MCF 10A (cell line): ENCODE data around the gene DYSF. TPM values are rescaled to one million over a fixed set of nuclear protein-coding genes. Genes with fewer than 3 reads are reported as not detected.
A peak's percentile ranks its signal among the peaks of the same experiment; 100 is the strongest.

Experiments used
- BruUV-seq: library from RNA; stranded (reverse); fragments of 400-500 nt; replicated peaks from 2 replicates; lab custom pipeline; 2021; lab: Mats Ljungman, UMichigan
- CTCF ChIA-PET: fragments of 300-600 bp; sonication (Branson Sonifier 250); formaldehyde crosslinking; extraction: SDS; loops from one replicate; lab custom pipeline; 2021; ENCODE audit warnings: antibody characterized with exemption, inconsistent platforms; lab: Yijun Ruan, JAX
- POLR2A ChIA-PET: fragments of 300-600, 350-650 bp; sonication (Branson Sonifier 250); formaldehyde crosslinking; extraction: SDS; loops from one replicate; lab custom pipeline; 2020; ENCODE audit warnings: antibody characterized with exemption, inconsistent platforms; lab: Yijun Ruan, JAX
- DNase-seq: peaks from one replicate; pipeline ENCODE4 v3.0.0-alpha.2; 2018; ENCODE audit not compliant: unreplicated experiment
- H3K27ac Mint-ChIP-seq: one replicate; pipeline ENCODE4 v1.8.0; 2022; ENCODE audit warnings: mild to moderate bottlenecking, low read depth, mixed read lengths; ENCODE audit not compliant: unreplicated experiment
- H3K27me3 Mint-ChIP-seq: one replicate; pipeline ENCODE4 v1.8.0; 2022; ENCODE audit warnings: mixed read lengths; ENCODE audit not compliant: insufficient read depth, unreplicated experiment
- H3K36me3 Mint-ChIP-seq: one replicate; pipeline ENCODE4 v1.8.0; 2022; ENCODE audit warnings: mild to moderate bottlenecking, moderate library complexity, mixed read lengths; ENCODE audit not compliant: insufficient read depth, unreplicated experiment
- H3K4me1 Mint-ChIP-seq: one replicate; pipeline ENCODE4 v1.8.0; 2022; ENCODE audit warnings: mixed read lengths; ENCODE audit not compliant: insufficient read depth, unreplicated experiment
- H3K4me3 Mint-ChIP-seq: one replicate; pipeline ENCODE4 v1.8.0; 2022; ENCODE audit warnings: mild to moderate bottlenecking, moderate library complexity, mixed read lengths; ENCODE audit not compliant: unreplicated experiment
- H3K9me3 Mint-ChIP-seq: one replicate; pipeline ENCODE4 v1.8.0; 2022; ENCODE audit warnings: mixed read lengths; ENCODE audit not compliant: unreplicated experiment
- intact Hi-C: fragments of 100-400 bp; cut with micrococcal nuclease; formaldehyde crosslinking; loops from 2 replicates; pipeline ENCODE4 v1.14.1; 2022
- total RNA-seq: library from RNA; stranded (reverse); gene quantifications from 2 replicates; pipeline ENCODE4 v1.2.3, GENCODE V29; 2022
- TF ChIP-seq, protein P1 (sequence below): fragments of 200-600 bp; IDR thresholded peaks from one replicate; pipeline ENCODE4 v1.8.0; 2022; ENCODE audit warnings: antibody characterized with exemption, mild to moderate bottlenecking; ENCODE audit not compliant: unreplicated experiment

The DYSF gene
- total RNA-seq, 1 experiment from 2014 or later, result 2.0 TPM

DNA sequence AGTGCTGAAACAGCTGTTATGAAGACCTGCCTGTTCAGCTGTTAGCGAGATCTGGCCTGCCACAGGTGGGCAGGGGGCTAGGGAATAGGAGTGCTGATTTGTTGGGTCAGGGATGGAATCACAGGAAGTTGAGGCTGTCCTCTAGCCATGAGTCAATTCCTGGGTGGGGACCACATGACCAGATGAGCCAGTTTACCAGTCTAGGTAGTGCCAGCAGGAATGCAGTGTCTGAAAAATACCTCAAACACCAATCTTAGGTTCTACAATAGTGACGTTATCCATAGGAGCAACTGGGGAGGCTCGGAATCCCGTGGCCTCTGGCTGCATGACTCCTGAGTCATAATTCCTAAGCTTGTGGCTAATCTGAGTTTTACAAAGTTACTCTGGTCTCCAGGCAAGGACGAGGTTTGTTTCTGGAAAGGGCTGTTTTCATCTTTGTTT, 44.9 kb downstream of the DYSF start:
- peak overlapping the region; percentile 59 for H3K27ac Mint-ChIP-seq
- TF ChIP-seq, protein P1, sequence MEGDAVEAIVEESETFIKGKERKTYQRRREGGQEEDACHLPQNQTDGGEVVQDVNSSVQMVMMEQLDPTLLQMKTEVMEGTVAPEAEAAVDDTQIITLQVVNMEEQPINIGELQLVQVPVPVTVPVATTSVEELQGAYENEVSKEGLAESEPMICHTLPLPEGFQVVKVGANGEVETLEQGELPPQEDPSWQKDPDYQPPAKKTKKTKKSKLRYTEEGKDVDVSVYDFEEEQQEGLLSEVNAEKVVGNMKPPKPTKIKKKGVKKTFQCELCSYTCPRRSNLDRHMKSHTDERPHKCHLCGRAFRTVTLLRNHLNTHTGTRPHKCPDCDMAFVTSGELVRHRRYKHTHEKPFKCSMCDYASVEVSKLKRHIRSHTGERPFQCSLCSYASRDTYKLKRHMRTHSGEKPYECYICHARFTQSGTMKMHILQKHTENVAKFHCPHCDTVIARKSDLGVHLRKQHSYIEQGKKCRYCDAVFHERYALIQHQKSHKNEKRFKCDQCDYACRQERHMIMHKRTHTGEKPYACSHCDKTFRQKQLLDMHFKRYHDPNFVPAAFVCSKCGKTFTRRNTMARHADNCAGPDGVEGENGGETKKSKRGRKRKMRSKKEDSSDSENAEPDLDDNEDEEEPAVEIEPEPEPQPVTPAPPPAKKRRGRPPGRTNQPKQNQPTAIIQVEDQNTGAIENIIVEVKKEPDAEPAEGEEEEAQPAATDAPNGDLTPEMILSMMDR, result no peak
- no peaks in the 10 kb centered on the region for H3K27me3 Mint-ChIP-seq
- no peak overlapping the region for H3K4me3 Mint-ChIP-seq
- ChIA-PET POLR2A (interaction anchor here (0.6 kb wide), 1 partner anchor 37 kb away, joined by 3 read pairs; no protein-coding TSS in a partner anchor), CTCF (interaction anchor here (0.5 to 2.8 kb wide), 3 partner anchors 12 to 342 kb away, joined by 3 to 18 read pairs (median 4); no protein-coding TSS in a partner anchor)
- H3K36me3 Mint-ChIP-seq, result no peaks in the 10 kb centered on the region
- DNase-seq, result peak; percentile 55
- H3K9me3 Mint-ChIP-seq, result no peaks in the 10 kb centered on the region
- no TSS peak for BruUV-seq
- H3K4me1 Mint-ChIP-seq, result peaks cover 25% of the 10 kb centered on the region
- intact Hi-C loops, result no loop called here

DNA sequence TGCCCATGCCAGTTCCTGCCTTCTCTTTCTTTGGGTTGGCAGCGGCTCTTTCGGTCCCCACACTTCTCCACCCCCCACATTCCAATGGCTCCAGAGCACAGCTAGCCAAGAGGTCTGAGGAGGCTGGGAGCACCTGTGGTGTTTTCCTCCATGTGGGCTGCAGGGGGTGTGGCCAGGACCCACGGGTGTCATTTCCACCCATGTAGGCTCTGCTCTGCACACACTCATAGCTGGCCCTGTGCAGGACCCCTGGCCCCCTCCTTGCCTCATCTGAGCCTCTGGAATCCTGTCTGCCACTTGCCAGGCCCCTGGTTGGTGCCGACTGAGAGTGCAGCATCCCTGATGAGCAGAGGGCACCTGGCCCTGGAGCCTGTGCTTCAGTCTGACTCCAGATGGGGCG, 46.3 kb downstream of the DYSF start:
- no peak for DNase-seq
- Mint-ChIP-seq H3K4me3 (no peak overlapping the region), H3K4me1 (peaks cover 23% of the 10 kb centered on the region), H3K27me3 (no peaks in the 10 kb centered on the region), H3K27ac (peak overlapping the region; percentile 69), H3K9me3 (no peaks in the 10 kb centered on the region), H3K36me3 (no peaks in the 10 kb centered on the region)
- POLR2A ChIA-PET, result interaction anchor here (0.7 kb wide), 1 partner anchor 20 kb away, joined by 3 read pairs; no protein-coding TSS in a partner anchor
- BruUV-seq, result no TSS peak
- TF ChIP-seq, protein P1, result no peak
- intact Hi-C loops, result no loop called here
- CTCF ChIA-PET, result interaction anchor here (1.0 to 2.8 kb wide), 2 partner anchors 10 to 13 kb away, joined by 3 to 18 read pairs; no protein-coding TSS in a partner anchor

DNA sequence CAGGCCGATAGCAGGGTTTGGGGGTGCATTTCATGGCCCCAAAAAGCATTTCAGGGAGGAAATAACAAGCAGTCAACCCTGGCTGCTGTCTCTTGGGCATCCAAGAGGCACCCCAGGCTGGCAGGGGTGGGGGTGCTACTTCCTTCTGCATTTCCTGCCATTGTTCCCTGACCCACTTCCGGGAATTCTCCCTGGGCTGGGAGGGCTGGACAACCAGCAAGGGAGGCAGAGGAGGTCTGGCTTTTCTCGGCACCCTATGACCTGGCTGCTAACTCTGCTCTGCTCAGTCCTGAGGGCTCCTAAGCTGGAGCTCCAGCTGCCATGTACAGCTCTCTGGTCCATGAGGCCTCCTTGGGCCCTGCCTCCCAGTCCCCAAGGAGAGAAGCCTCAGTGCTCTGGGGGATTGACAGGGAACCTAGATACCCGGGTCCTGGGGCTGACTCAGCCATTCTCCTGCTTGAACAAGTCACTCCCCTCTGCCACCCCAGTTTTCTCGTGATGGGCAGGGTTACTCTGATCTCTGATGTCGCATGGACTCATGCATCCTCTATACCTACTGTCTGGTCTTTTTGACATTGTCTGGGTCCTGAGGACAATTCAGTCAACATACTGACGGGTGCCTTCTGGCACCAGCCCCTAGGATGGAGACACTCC, 47.2 kb downstream of the DYSF start:
- ChIA-PET POLR2A (no interaction called here), CTCF (interaction anchor here (0.5 to 1.2 kb wide), 3 partner anchors 10 to 169 kb away, joined by 3 to 6 read pairs (median 3); partner anchors contain the start of gene ZNF638)
- no peak for DNase-seq
- no peaks in the 10 kb centered on the region for H3K9me3 Mint-ChIP-seq
- H3K4me1 Mint-ChIP-seq, result peaks cover 16% of the 10 kb centered on the region
- BruUV-seq, result no TSS peak
- no peaks in the 10 kb centered on the region for H3K27me3 Mint-ChIP-seq
- H3K36me3 Mint-ChIP-seq, result no peaks in the 10 kb centered on the region
- TF ChIP-seq, protein P1, result no peak
- H3K27ac Mint-ChIP-seq, result no peak overlapping the region
- H3K4me3 Mint-ChIP-seq, result no peak overlapping the region
- intact Hi-C loops, result no loop called here

DNA sequence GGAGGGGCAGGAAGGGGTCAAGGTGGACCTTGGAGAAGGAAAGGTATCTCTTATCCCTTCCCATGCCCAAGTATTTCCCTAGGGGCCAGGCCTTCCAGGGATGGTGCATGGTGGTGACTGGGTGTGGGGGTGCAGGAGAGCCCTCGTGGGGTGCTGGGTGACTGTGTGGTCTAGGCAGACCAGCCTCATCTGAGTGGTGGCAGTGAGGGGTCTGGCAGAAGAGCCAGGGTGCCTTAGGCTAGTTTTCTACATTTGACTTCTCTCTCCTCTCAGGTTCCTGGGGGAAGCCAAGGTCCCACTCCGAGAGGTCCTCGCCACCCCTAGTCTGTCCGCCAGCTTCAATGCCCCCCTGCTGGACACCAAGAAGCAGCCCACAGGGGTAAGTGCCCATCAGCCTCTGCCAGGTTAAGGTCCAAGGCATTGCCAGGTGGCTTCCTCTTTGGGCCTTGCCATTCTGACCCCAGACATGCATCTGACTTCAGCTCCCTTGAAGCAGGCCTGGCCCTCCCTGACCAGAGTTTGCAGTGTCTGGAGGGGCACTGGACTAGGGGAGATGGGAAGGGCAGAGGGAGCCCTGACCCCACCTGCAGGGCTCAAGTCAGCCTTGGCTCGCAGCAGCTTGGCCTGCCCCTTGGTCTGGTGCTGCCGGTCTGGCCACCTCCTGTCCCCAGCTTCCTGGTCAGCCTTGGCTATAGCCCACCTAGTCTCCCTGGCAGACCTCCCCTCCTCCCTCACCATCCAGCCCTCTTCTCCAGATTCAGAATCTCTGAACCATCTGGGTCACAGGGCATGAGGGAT, 49.8 kb downstream of the DYSF start:
- H3K36me3 Mint-ChIP-seq, result no peaks in the 10 kb centered on the region
- BruUV-seq, result no TSS peak
- ChIA-PET CTCF (no interaction called here), POLR2A (no interaction called here)
- H3K4me3 Mint-ChIP-seq, result no peak overlapping the region
- TF ChIP-seq, protein P1, result no peak
- peaks cover 16% of the 10 kb centered on the region for H3K4me1 Mint-ChIP-seq
- H3K27me3 Mint-ChIP-seq, result no peaks in the 10 kb centered on the region
- no peaks in the 10 kb centered on the region for H3K9me3 Mint-ChIP-seq
- no peak for DNase-seq
- H3K27ac Mint-ChIP-seq, result no peak overlapping the region
- intact Hi-C loops, result no loop called here
